Fibroblast of skin of scalp (primary cell): ENCODE results near the gene CD24.

Experiments
- DNase-seq: peaks from one replicate; pipeline ENCODE4 v3.0.0-alpha.2; 2013

The CD24 gene

GRCh38 chr6:106967936-106968555 is 6.5 kb downstream of the CD24 start:
- DNase-seq: no peak

- DNase-seq: no peak
Measured at GRCh38 chr6:106966671-106967640, 7.6 kb downstream of the CD24 start.

GRCh38 chr6:106966229-106966628 is 8.3 kb downstream of the CD24 start:
- DNase-seq: no peak

- DNase-seq: no peak
Measured at GRCh38 chr6:106964954-106965353, 9.6 kb downstream of the CD24 start.

- DNase-seq: no peak
Measured at GRCh38 chr6:106964099-106964498, 10.4 kb downstream of the CD24 start.

GRCh38 chr6:106963544-106963943 is 11.0 kb downstream of the CD24 start:
- no peak for DNase-seq

- DNase-seq: no peak
Measured at GRCh38 chr6:106961801-106962200, 12.7 kb downstream of the CD24 start.

- no peak for DNase-seq
Measured at GRCh38 chr6:106961136-106961535, 13.4 kb downstream of the CD24 start.

- no peak for DNase-seq
Measured at GRCh38 chr6:106959985-106960384, 14.5 kb downstream of the CD24 start.

- no peak for DNase-seq
Measured at GRCh38 chr6:106939848-106940247, 34.7 kb downstream of the CD24 start.

- DNase-seq: no peak
Measured at GRCh38 chr6:106939208-106939607, 35.3 kb downstream of the CD24 start.

- DNase-seq: peak; percentile 48
Measured at GRCh38 chr6:106927531-106928398, 46.8 kb downstream of the CD24 start.

- no peak for DNase-seq
Measured at GRCh38 chr6:106925948-106926347, 48.6 kb downstream of the CD24 start.

- no peak for DNase-seq
Measured at GRCh38 chr6:106924694-106925523, 49.6 kb downstream of the CD24 start.

GRCh38 chr6:106922626-106923025 is 51.9 kb downstream of the CD24 start:
- DNase-seq: no peak
